GM18508 (cell line): ENCODE measurements around the gene TM9SF4.

Experiments
- ATAC-seq: cut with Tn5 transposase; IDR thresholded peaks from one replicate; pipeline ENCODE4 v1.9.1; 2021; ENCODE audit warnings: moderate number of reproducible peaks; ENCODE audit not compliant: insufficient read depth, unreplicated experiment

Gene TM9SF4

GRCh38 chr20:32125506-32125905, 16.0 kb downstream of the TM9SF4 start:
- ATAC-seq: no peak

- no peak for ATAC-seq
Observed at GRCh38 chr20:32126919-32127318, 17.4 kb downstream of the TM9SF4 start.

- no peak for ATAC-seq
Observed at GRCh38 chr20:32127347-32127746, 17.8 kb downstream of the TM9SF4 start.

GRCh38 chr20:32128167-32128566, 18.7 kb downstream of the TM9SF4 start:
- no peak for ATAC-seq

- no peak for ATAC-seq
Observed at GRCh38 chr20:32129863-32130262, 20.3 kb downstream of the TM9SF4 start.

- ATAC-seq: no peak
Observed at GRCh38 chr20:32130352-32130751, 20.8 kb downstream of the TM9SF4 start.

GRCh38 chr20:32130965-32131364, 21.5 kb downstream of the TM9SF4 start:
- ATAC-seq: no peak

GRCh38 chr20:32132911-32133549, 23.5 kb downstream of the TM9SF4 start:
- ATAC-seq: no peak

GRCh38 chr20:32134026-32134425, 24.5 kb downstream of the TM9SF4 start:
- no peak for ATAC-seq

GRCh38 chr20:32135983-32136515, 26.5 kb downstream of the TM9SF4 start:
- no peak for ATAC-seq

- no peak for ATAC-seq
Observed at GRCh38 chr20:32138921-32139320, 29.4 kb downstream of the TM9SF4 start.

GRCh38 chr20:32139947-32140346, 30.4 kb downstream of the TM9SF4 start:
- no peak for ATAC-seq

GRCh38 chr20:32140603-32141002, 31.1 kb downstream of the TM9SF4 start:
- no peak for ATAC-seq

GRCh38 chr20:32141465-32141980, 32.0 kb downstream of the TM9SF4 start:
- ATAC-seq: no peak

- no peak for ATAC-seq
Observed at GRCh38 chr20:32142088-32142487, 32.6 kb downstream of the TM9SF4 start.

- no peak for ATAC-seq
Observed at GRCh38 chr20:32142991-32143390, 33.5 kb downstream of the TM9SF4 start.

GRCh38 chr20:32144898-32145662, 35.6 kb downstream of the TM9SF4 start:
- no peak for ATAC-seq

- ATAC-seq: no peak
Observed at GRCh38 chr20:32149566-32150170, 40.2 kb downstream of the TM9SF4 start.

GRCh38 chr20:32150291-32150848, 40.9 kb downstream of the TM9SF4 start:
- ATAC-seq: no peak

- ATAC-seq: no peak
Observed at GRCh38 chr20:32152421-32153155, 43.1 kb downstream of the TM9SF4 start.
